Lower leg skin (tissue), 3 donors: ENCODE data around the gene CD160.

Experiments
- CTCF ChIP-seq, 3 donors: fragments of 450-650 bp; IDR thresholded peaks; one replicate each; pipeline ENCODE4 v1.5.1; 2016; ENCODE audit warnings: antibody characterized with exemption in 3 of 3, mild to moderate bottlenecking in 3 of 3, moderate library complexity in 2 of 3
- POLR2A ChIP-seq, 2 donors: fragments of 450-650 bp; IDR thresholded peaks; one replicate each; pipeline ENCODE4 v1.6.1; 2016 to 2017; ENCODE audit warnings: antibody characterized with exemption in 2 of 2, mild to moderate bottlenecking in 1 of 2, moderate library complexity in 1 of 2

DNA sequence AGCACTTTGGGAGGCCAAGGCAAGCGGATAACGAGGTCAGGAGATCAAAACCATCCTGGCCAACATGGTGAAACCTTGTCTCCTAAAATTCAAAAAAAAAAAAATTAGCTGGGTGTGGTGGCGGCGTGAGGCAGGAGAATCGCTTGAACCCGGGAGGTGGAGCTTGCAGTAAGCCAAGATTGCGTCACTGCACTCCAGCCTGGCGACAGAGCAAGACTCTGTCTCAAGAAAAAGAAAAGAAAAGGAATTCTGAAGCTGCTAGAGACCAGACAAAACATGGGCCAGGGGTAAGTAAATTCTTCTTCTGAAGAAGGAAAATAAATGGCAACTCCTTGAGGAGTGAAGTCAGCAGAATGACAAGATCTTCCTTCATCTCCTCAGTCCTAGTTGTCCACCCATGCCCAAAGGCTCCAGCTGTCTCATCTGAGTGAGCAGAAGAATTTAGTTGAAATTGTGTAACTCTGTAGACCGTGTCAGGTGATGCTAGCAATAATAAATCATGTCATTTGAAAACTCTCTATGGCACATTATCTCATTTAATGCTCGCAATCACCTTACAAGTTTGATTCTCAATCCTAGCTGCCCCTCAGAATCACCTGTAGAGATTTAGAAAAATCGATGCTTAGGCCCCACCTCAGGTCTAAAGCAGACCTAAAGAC lies 26.4 kb upstream of the CD160 start:
- TF ChIP-seq CTCF (IDR thresholded peaks at IDR 0.05) (no peak), POLR2A (IDR thresholded peaks at IDR 0.05) (no peak)
